C4-2B (cell line): ENCODE data around the gene TENM4.

Experiments
- H3K27ac ChIP-seq: fragments of 450-650 bp; 2 replicates; pipeline ENCODE4 v1.5.1; 2017
- CTCF ChIP-seq: fragments of 450-650 bp; conservative IDR thresholded peaks from 2 replicates; pipeline ENCODE4 v1.5.1; 2017; ENCODE audit warnings: mild to moderate bottlenecking
- ZFX ChIP-seq: fragments of 450-650 bp; IDR thresholded peaks from 2 replicates; pipeline ENCODE4 v1.6.1; 2017

The TENM4 gene

DNA sequence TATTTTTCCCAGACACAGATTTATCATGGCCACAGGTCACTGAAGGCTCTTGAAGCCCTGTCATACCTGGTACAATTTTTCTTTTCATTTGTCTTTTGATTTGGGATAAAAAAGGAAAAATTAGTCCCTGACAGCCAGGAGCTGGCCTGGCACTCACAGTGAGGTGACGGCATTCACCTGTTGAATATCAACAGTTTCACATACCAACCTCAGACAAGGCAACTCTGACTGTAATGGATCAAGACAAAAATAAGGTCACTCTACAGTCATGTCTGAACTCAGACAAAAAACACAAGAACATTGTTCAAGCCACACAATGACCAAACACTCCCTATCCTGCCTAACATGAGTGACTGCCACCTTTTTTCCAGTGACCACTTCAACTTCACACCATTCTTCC lies 392.9 kb downstream of the TENM4 start:
- TF ChIP-seq CTCF (no peak), ZFX (no peak)
- no peak overlapping the region for H3K27ac ChIP-seq

GRCh38 chr11:79047321-79047720 lies 393.5 kb downstream of the TENM4 start:
- TF ChIP-seq ZFX (no peak), CTCF (no peak)
- H3K27ac ChIP-seq = no peak overlapping the region

DNA sequence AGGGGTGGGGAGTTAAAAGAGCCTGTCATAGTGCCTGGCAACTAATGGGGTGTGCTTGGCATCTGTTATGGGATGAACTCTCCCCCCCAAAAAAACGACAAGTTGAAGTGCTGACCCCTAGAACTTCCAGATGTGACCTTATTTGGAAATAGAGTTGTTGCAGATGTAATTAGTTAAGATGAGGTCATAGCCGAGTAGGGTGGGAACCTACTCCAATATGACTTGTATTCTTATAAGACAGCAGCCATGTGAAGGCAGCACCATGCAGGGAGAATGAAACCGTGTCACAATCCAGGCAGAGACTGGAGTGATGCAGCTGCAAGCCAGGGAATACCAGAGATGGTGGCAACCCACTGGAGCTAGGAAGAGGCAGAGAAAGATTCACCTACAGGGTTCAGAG lies 394.5 kb downstream of the TENM4 start:
- TF ChIP-seq ZFX = no peak
- TF ChIP-seq CTCF = no peak
- no peak overlapping the region for H3K27ac ChIP-seq

DNA sequence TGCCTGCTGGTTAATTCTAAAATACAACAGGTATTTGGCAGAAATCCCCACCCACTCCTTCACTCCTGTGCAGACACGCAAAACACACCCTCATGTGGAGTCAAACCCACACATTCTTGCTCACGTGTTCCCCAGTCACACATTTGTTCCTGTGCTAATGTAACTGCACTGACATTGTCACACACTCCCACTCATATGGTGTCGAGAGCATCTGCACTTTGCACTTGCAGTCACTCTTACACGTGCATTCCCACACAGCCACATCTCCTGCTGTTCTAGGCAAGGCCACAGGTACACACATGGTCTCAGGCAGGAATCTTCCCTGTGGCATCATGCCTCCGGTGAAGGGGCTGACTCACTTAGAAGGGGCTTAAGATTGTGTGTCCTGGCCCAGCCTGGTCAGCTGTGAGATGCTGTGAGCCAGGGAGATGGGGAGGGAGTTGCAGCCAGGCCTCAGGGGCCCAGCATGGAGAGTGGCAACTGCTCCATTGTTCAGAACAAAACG lies 395.0 kb downstream of the TENM4 start:
- TF ChIP-seq CTCF = no peak
- no peak for TF ChIP-seq ZFX
- no peak overlapping the region for H3K27ac ChIP-seq

DNA sequence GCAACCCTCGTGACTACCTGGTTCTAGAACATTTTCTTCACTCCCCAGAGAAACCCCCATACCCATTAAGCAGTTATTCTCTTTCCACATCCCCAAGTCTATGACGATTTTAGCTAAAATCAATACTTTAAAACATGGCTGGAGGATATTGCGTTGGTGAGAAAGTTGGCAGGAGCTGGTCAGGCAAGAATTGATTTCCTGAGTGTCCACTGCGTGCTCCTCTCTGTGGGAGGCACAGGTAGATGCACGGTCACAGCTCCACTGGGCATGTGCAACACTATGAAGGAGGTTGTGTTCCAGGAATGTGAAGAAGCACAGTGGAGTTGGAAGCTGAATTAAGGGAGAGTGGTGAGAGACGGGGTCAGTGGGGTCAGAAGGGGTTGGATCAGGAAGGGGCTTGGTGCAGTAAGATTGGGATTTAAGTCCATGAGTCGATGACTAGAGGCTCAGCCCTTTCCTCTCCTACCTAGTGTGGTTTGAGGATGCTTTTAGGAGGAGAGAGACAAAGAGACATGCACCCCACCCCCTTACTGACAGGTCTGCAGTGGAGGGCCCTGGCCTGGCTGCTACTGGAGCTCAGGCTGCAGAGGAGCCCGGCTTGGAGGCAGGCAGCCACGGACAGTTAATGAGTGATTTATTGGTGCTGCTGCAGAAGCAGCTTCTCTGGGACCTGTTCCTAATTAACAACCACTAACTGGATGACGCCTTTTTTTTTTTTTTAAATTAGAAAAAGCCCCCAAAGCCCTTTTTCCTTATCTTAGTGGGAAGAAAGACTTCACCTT lies 395.6 kb downstream of the TENM4 start:
- no peak overlapping the region for H3K27ac ChIP-seq
- TF ChIP-seq ZFX (no peak), CTCF (no peak)

- no peak for TF ChIP-seq ZFX
- H3K27ac ChIP-seq = no peak overlapping the region
Observed at GRCh38 chr11:79044201-79044600, 396.6 kb downstream of the TENM4 start.

GRCh38 chr11:79043726-79044125 lies 397.1 kb downstream of the TENM4 start:
- TF ChIP-seq ZFX (no peak), CTCF (no peak)
- H3K27ac ChIP-seq = no peak overlapping the region

DNA sequence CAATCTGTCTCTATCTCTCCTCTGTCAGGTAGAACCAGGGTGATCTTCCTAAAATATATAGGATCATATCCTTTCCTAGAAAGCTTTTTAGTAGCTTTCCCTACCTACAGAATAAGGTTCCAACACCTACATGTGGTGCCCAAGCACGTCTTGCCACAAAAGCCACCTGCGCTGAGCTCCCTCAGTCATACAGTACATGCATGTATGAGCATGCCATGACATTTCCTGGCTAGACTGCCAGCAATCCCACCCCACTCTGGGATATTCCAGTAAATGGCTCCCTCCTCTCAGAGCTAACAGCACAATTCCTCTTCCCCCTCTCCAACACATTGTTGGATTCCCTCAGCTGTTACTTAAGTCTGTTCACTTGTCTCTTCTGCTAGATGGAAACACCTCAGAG lies 398.0 kb downstream of the TENM4 start:
- no peak overlapping the region for H3K27ac ChIP-seq
- TF ChIP-seq ZFX = no peak
- TF ChIP-seq CTCF = no peak
